Esophagus muscularis mucosa (tissue), 4 donors: ENCODE data around the gene RUNX1. TPM values are rescaled to one million over a fixed set of nuclear protein-coding genes. Genes with fewer than 3 reads are reported as not detected.

Experiments
- DNase-seq: peaks from one replicate; pipeline ENCODE4 v3.0.0-alpha.2; 2017; ENCODE audit errors: extremely low spot score
- H3K27ac ChIP-seq, 4 donors: fragments of 200-600 bp; sonication (generic); replicated peaks in 1 of 4; 1 replicate in 3 of 4; 2 replicates in 1 of 4; pipeline ENCODE4 v1.5.1; 2016 to 2019; ENCODE audit warnings: mild to moderate bottlenecking in 1 of 4
- H3K27me3 ChIP-seq, 4 donors: fragments of 200-600 bp; sonication (generic); one replicate each; pipeline versions ENCODE4 v1.5.1 to v1.6.0; 2016 to 2019
- H3K36me3 ChIP-seq, 4 donors: fragments of 200-600 bp; sonication (generic); one replicate each; pipeline ENCODE4 v1.5.1; 2016 to 2019
- H3K4me1 ChIP-seq, 4 donors: fragments of 200-600 bp; sonication (generic); one replicate each; pipeline ENCODE4 v1.5.1; 2016 to 2019
- H3K4me3 ChIP-seq, 4 donors: fragments of 200-600 bp; sonication (generic); 1 replicate in 2 of 4; 2 replicates in 2 of 4; pipeline ENCODE4 v1.5.1; 2016 to 2019; ENCODE audit warnings: mild to moderate bottlenecking in 4 of 4, moderate library complexity in 1 of 4
- H3K9me3 ChIP-seq, 4 donors: fragments of 200-600 bp; sonication (generic); 1 replicate in 3 of 4; 2 replicates in 1 of 4; pipeline ENCODE4 v1.5.1; 2016 to 2019
- EP300 ChIP-seq: sonication (generic); formaldehyde crosslinking; IDR thresholded peaks from one replicate; pipeline ENCODE4 v1.6.1; 2017; ENCODE audit warnings: antibody characterized with exemption
- POLR2A ChIP-seq: fragments of 450-650 bp; IDR thresholded peaks from one replicate; pipeline ENCODE4 v1.6.1; 2017; ENCODE audit warnings: antibody characterized with exemption, moderate library complexity, mild to moderate bottlenecking, low read depth
- POLR2AphosphoS5 ChIP-seq, 2 donors: sonication (generic); formaldehyde crosslinking; IDR thresholded peaks; one replicate each; pipeline ENCODE4 v1.6.1; 2017; ENCODE audit warnings: antibody characterized with exemption in 2 of 2
- WGBS: methylation state at CpG from one replicate; pipeline ENCODE4 v1.1.5; 2018; 5-methylcytosine and 5-hydroxymethylcytosine counted together
- intact Hi-C: fragments of 100-400 bp; cut with DNase I; formaldehyde crosslinking; loops from one replicate; pipeline ENCODE4 v1.15.1; 2023
- total RNA-seq, 4 donors: library from RNA; depleted of rRNA; stranded (reverse); fragments of >200 nt; gene quantifications; one replicate each; pipeline versions ENCODE4 v1.1.0 to v1.2.1, GENCODE V29; 2016
- TF ChIP-seq, protein P1 (sequence below), 3 experiments: fragments of 200-600 bp in 2 of 3; fragments of 450-650 bp in 1 of 3; sonication (generic) in 2 of 3; IDR thresholded peaks; one replicate each; pipeline ENCODE4 v1.5.1; 2017 to 2019; ENCODE audit warnings: antibody characterized with exemption in 3 of 3, mild to moderate bottlenecking in 2 of 3, moderate library complexity in 1 of 3

The RUNX1 gene
- total RNA-seq, 4 donors from 2014 or later = 3.7 to 10.9 (median 5.6) TPM

- intact Hi-C loops = no loop called here
- Histone ChIP-seq H3K9me3 (no peaks in the 10 kb centered on the region), H3K27me3 (peaks cover 0 to 15% (median 3%) of the 10 kb centered on the region in 4 donors), H3K4me3 (no peak overlapping the region), H3K36me3 (no peaks in the 10 kb centered on the region), H3K4me1 (peaks cover 0 to 4% (median 3%) of the 10 kb centered on the region in 4 donors), H3K27ac (no peak overlapping the region)
- DNase-seq = no peak
- 92% methylated on average over 4 of the region's 4 CpGs for WGBS
- TF ChIP-seq POLR2AphosphoS5 (IDR thresholded peaks at IDR 0.05) = no peak
- TF ChIP-seq, protein P1, sequence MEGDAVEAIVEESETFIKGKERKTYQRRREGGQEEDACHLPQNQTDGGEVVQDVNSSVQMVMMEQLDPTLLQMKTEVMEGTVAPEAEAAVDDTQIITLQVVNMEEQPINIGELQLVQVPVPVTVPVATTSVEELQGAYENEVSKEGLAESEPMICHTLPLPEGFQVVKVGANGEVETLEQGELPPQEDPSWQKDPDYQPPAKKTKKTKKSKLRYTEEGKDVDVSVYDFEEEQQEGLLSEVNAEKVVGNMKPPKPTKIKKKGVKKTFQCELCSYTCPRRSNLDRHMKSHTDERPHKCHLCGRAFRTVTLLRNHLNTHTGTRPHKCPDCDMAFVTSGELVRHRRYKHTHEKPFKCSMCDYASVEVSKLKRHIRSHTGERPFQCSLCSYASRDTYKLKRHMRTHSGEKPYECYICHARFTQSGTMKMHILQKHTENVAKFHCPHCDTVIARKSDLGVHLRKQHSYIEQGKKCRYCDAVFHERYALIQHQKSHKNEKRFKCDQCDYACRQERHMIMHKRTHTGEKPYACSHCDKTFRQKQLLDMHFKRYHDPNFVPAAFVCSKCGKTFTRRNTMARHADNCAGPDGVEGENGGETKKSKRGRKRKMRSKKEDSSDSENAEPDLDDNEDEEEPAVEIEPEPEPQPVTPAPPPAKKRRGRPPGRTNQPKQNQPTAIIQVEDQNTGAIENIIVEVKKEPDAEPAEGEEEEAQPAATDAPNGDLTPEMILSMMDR (IDR thresholded peaks at IDR 0.05) = no peak
- no peak for TF ChIP-seq POLR2A
- no peak for TF ChIP-seq EP300
Observed at GRCh38 chr21:35041881-35042280, 7.2 kb downstream of the RUNX1 start.

- no peak for DNase-seq
- 91% methylated on average over 5 of the region's 5 CpGs for WGBS
- no peak for TF ChIP-seq EP300
- TF ChIP-seq, protein P1 (IDR thresholded peaks at IDR 0.05) = no peak
- TF ChIP-seq POLR2A = no peak
- TF ChIP-seq POLR2AphosphoS5 (IDR thresholded peaks at IDR 0.05) = no peak
Observed at GRCh38 chr21:35041122-35041521, 8.0 kb downstream of the RUNX1 start.

DNA sequence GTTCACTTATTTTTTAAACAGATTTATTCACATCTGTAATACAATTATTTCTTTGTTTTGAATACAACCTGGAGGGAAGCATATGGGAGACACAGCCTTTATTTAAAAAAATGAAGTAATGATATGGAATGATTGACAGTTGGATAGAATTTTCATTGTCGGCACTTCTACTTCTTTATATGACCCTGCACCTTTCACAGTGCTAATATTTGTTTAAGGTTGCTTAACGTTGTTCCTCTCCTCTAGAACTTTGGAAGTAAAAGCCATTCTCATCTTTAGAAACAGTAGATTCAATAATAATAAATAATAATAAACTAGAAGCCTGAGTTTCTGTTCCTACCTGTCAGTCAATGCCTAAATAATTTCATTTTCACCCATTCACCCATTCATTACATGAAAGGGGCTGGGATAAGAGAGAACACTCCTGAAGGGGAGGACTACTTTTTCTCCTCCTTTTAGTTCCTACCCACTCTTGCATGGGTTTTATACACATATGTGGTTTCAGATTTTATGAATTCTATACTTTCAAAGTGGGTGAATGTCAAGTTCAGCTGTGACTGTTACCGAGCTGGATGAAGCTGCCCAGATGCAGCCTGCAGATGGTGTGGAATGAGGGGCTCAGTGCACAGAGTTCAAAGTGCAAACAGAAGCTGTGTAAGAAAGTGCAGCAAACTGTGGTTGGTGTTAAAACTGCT is 9.4 kb downstream of the RUNX1 start:
- intact Hi-C loops = no loop called here
- no peaks in the 10 kb centered on the region for H3K4me1 ChIP-seq
- H3K36me3 ChIP-seq = no peaks in the 10 kb centered on the region
- peaks cover 0 to 9% (median 0%) of the 10 kb centered on the region in 4 donors for H3K27me3 ChIP-seq
- DNase-seq = no peak
- WGBS = 47% methylated on average over 3 of the region's 3 CpGs
- TF ChIP-seq, protein P1 (IDR thresholded peaks at IDR 0.05) = no peak
- TF ChIP-seq POLR2A = no peak
- TF ChIP-seq POLR2AphosphoS5 (IDR thresholded peaks at IDR 0.05) = no peak
- no peak for TF ChIP-seq EP300
- H3K27ac ChIP-seq = no peak overlapping the region
- no peak overlapping the region for H3K4me3 ChIP-seq
- no peaks in the 10 kb centered on the region for H3K9me3 ChIP-seq

More at GRCh38 chr21:35041122-35041521, 8.0 kb downstream of the RUNX1 start:
- Histone ChIP-seq H3K4me1 (no peaks in the 10 kb centered on the region), H3K27ac (no peak overlapping the region), H3K9me3 (no peaks in the 10 kb centered on the region), H3K4me3 (no peak overlapping the region), H3K36me3 (no peaks in the 10 kb centered on the region), H3K27me3 (peaks cover 0 to 15% (median 3%) of the 10 kb centered on the region in 4 donors)
- intact Hi-C loops = no loop called here

GRCh38 chr21:35038772-35039319 is 10.3 kb downstream of the RUNX1 start:
- intact Hi-C loops = no loop called here
- DNase-seq = no peak
- Histone ChIP-seq H3K4me3 (no peak overlapping the region), H3K27me3 (peaks cover 0 to 9% (median 0%) of the 10 kb centered on the region in 4 donors), H3K9me3 (no peaks in the 10 kb centered on the region), H3K4me1 (no peaks in the 10 kb centered on the region), H3K27ac (no peak overlapping the region), H3K36me3 (no peaks in the 10 kb centered on the region)
- WGBS = 81% methylated on average over 3 of the region's 5 CpGs
- no peak for TF ChIP-seq POLR2A
- TF ChIP-seq, protein P1 (IDR thresholded peaks at IDR 0.05) = no peak
- no peak for TF ChIP-seq EP300
- TF ChIP-seq POLR2AphosphoS5 (IDR thresholded peaks at IDR 0.05) = no peak
